Stomach (tissue), 9 donors: ENCODE data around the gene INPP5A. TPM values are rescaled to one million over a fixed set of nuclear protein-coding genes. Genes with fewer than 3 reads are reported as not detected.

Source experiments
- DNase-seq, 2 donors: peaks; one replicate each; pipeline versions ENCODE4 v3.0.0 to v3.0.0-alpha.2; 2013 to 2019
- H3K27ac ChIP-seq, 5 donors: fragments of 200-600 bp in 4 of 5; sonication (generic) in 4 of 5; one replicate each; pipeline ENCODE4 v1.5.1; 2013 to 2019; ENCODE audit warnings: mild to moderate bottlenecking in 1 of 5, moderate library complexity in 1 of 5
- H3K27me3 ChIP-seq, 3 donors: fragments of 200-600 bp; sonication (generic); one replicate each; pipeline ENCODE4 v1.5.1; 2017 to 2019; ENCODE audit warnings: mixed run types in 1 of 3
- H3K36me3 ChIP-seq, 4 donors: fragments of 200-600 bp; sonication (generic); 1 replicate in 3 of 4; 2 replicates in 1 of 4; pipeline ENCODE4 v1.5.1; 2016 to 2019
- H3K4me1 ChIP-seq, 4 donors: fragments of 200-600 bp; sonication (generic); one replicate each; pipeline ENCODE4 v1.5.1; 2016 to 2019
- H3K4me3 ChIP-seq, 4 donors: fragments of 200-600 bp; sonication (generic) in 3 of 4; one replicate each; pipeline ENCODE4 v1.5.1; 2016 to 2019; ENCODE audit warnings: mild to moderate bottlenecking in 1 of 4
- H3K9me3 ChIP-seq, 4 donors: fragments of 200-600 bp; sonication (generic); one replicate each; pipeline ENCODE4 v1.5.1; 2016 to 2019
- EP300 ChIP-seq: sonication (generic); formaldehyde crosslinking; IDR thresholded peaks from one replicate; pipeline ENCODE4 v1.6.1; 2017; ENCODE audit warnings: antibody characterized with exemption
- POLR2A ChIP-seq, 4 donors: fragments of 450-650 bp; IDR thresholded peaks; one replicate each; pipeline ENCODE4 v1.6.1; 2016; ENCODE audit warnings: antibody characterized with exemption in 4 of 4, control low read depth in 2 of 4, mild to moderate bottlenecking in 1 of 4, moderate library complexity in 1 of 4
- POLR2AphosphoS5 ChIP-seq, 3 donors: sonication (generic); formaldehyde crosslinking; IDR thresholded peaks; one replicate each; pipeline ENCODE4 v1.6.1; 2016; ENCODE audit warnings: antibody characterized with exemption in 3 of 3
- WGBS, 5 donors: extraction: QIAGEN DNeasy Blood & Tissue Kit in 3 of 5; methylation state at CpG; one replicate each; pipeline versions ENCODE4 v1.1.5 to v1.1.7; 2013 to 2018; 5-methylcytosine and 5-hydroxymethylcytosine counted together
- intact Hi-C: fragments of 100-400 bp; cut with DNase I; formaldehyde crosslinking; loops from one replicate; pipeline ENCODE4 v1.15.1; 2023; ENCODE audit warnings: low total_unique reads
- polyA plus RNA-seq, 3 donors: library from polyadenylated mRNA; stranded (reverse); fragments of 200-250 nt; gene quantifications; one replicate each; pipeline ENCODE4 v1.2.3, GENCODE V29; 2013
- total RNA-seq, 5 donors: library from RNA; depleted of rRNA; stranded (reverse); fragments of >200 nt; gene quantifications; one replicate each; pipeline versions ENCODE4 v1.1.0 to v1.2.3, GENCODE V29; 2014 to 2016
- TF ChIP-seq, protein P1 (sequence below), 7 experiments: fragments of 450-650 bp in 4 of 7; fragments of 200-600 bp in 3 of 7; sonication (generic) in 3 of 7; IDR thresholded peaks; one replicate each; pipeline ENCODE4 v1.5.1; 2016 to 2019; ENCODE audit warnings: antibody characterized with exemption in 7 of 7, control low read depth in 2 of 7, mild to moderate bottlenecking in 1 of 7
- donor health status: healthy with polysubstance abuse.
- donor health status: Bipolar disorder and iron deficiency.
- donor health status: healthy.

INPP5A gene
- total and polyA plus RNA-seq, 8 donors, result 17.2 to 72.3 (median 31.0) TPM

GRCh38 chr10:132722394-132723329 is 185.1 kb downstream of the INPP5A start:
- TF ChIP-seq POLR2AphosphoS5 (IDR thresholded peaks at IDR 0.05), result no peak
- no peak for TF ChIP-seq EP300
- TF ChIP-seq, protein P1, sequence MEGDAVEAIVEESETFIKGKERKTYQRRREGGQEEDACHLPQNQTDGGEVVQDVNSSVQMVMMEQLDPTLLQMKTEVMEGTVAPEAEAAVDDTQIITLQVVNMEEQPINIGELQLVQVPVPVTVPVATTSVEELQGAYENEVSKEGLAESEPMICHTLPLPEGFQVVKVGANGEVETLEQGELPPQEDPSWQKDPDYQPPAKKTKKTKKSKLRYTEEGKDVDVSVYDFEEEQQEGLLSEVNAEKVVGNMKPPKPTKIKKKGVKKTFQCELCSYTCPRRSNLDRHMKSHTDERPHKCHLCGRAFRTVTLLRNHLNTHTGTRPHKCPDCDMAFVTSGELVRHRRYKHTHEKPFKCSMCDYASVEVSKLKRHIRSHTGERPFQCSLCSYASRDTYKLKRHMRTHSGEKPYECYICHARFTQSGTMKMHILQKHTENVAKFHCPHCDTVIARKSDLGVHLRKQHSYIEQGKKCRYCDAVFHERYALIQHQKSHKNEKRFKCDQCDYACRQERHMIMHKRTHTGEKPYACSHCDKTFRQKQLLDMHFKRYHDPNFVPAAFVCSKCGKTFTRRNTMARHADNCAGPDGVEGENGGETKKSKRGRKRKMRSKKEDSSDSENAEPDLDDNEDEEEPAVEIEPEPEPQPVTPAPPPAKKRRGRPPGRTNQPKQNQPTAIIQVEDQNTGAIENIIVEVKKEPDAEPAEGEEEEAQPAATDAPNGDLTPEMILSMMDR (IDR thresholded peaks at IDR 0.05), result no peak
- TF ChIP-seq POLR2A (IDR thresholded peaks at IDR 0.05), result no peak
- no peaks in the 10 kb centered on the region for H3K4me1 ChIP-seq
- WGBS, 5 donors, result 76 to 88% (median 87%) methylated on average over 48 of the region's 48 CpGs
- H3K9me3 ChIP-seq, result no peaks in the 10 kb centered on the region
- H3K27ac ChIP-seq, result no peak overlapping the region
- DNase-seq, result no peak
- peaks cover 0 to 44% (median 36%) of the 10 kb centered on the region in 4 donors for H3K36me3 ChIP-seq
- H3K4me3 ChIP-seq, result no peak overlapping the region
- intact Hi-C loops, result no loop called here
- no peaks in the 10 kb centered on the region for H3K27me3 ChIP-seq

DNA sequence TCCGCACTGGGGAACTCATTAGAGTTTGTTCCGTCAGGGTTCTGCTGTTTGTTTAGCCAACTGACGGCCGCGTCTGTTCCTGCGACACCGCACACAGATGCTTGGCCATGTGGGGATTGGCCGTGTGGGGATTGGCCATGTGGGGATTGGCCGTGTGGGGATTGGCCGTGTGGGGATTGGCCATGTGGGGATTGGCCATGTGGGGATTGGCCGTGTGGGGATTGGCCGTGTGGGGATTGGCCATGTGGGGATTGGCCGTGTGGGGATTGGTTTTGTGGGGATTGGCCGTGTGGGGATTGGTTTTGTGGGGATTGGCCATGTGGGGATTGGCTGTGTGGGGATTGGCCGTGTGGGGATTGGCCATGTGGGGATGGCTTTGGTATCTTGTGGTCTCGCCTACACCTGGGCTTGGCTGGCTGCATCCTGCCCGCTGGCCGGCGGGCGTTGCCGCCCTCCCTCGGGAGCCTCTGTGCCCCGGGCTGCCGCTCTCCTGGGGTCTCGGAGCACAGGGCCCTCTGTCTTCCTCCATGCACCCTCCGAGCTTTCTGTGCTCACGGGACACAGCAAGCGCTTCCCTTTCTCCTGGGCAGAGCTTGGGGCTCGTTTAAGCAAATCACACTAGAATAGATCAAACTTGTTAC is 185.9 kb downstream of the INPP5A start:
- Histone ChIP-seq H3K36me3 (peaks cover 0 to 52% (median 44%) of the 10 kb centered on the region in 4 donors), H3K4me1 (no peaks in the 10 kb centered on the region), H3K4me3 (no peak overlapping the region), H3K27me3 (no peaks in the 10 kb centered on the region), H3K9me3 (no peaks in the 10 kb centered on the region), H3K27ac (no peak overlapping the region)
- intact Hi-C loops, result no loop called here
- TF ChIP-seq POLR2A (IDR thresholded peaks at IDR 0.05) (no peak), POLR2AphosphoS5 (IDR thresholded peaks at IDR 0.05) (no peak), EP300 (no peak)
- TF ChIP-seq, protein P1 (IDR thresholded peaks at IDR 0.05), result no peak
- WGBS, 5 donors, result 86 to 94% (median 90%) methylated on average over 24 to 29 of the region's 29 CpGs
- no peak for DNase-seq

- DNase-seq, result no peak
- H3K27me3 ChIP-seq, result no peaks in the 10 kb centered on the region
- no peak for TF ChIP-seq EP300
- TF ChIP-seq, protein P1 (IDR thresholded peaks at IDR 0.05), result no peak
- TF ChIP-seq POLR2AphosphoS5 (IDR thresholded peaks at IDR 0.05), result no peak
- no peak for TF ChIP-seq POLR2A (IDR thresholded peaks at IDR 0.05)
- H3K9me3 ChIP-seq, result no peaks in the 10 kb centered on the region
- 85 to 94% (median 91%) methylated on average over 5 to 9 of the region's 9 CpGs for WGBS, 5 donors
- H3K27ac ChIP-seq, result no peak overlapping the region
- H3K36me3 ChIP-seq, result peaks cover 0 to 62% (median 53%) of the 10 kb centered on the region in 4 donors
- H3K4me1 ChIP-seq, result no peaks in the 10 kb centered on the region
- no peak overlapping the region for H3K4me3 ChIP-seq
- intact Hi-C loops, result no loop called here
These were observed 186.9 kb downstream of the INPP5A start for GRCh38 chr10:132724446-132724845.

GRCh38 chr10:132725202-132725601 is 187.6 kb downstream of the INPP5A start:
- no peaks in the 10 kb centered on the region for H3K4me1 ChIP-seq
- H3K9me3 ChIP-seq, result no peaks in the 10 kb centered on the region
- no peak for DNase-seq
- no peak overlapping the region for H3K4me3 ChIP-seq
- WGBS, 5 donors, result 94 to 98% (median 95%) methylated on average over 16 of the region's 16 CpGs
- no peak for TF ChIP-seq EP300
- TF ChIP-seq POLR2A (IDR thresholded peaks at IDR 0.05), result no peak
- H3K27ac ChIP-seq, result no peak overlapping the region
- intact Hi-C loops, result no loop called here
- H3K27me3 ChIP-seq, result no peaks in the 10 kb centered on the region
- peaks cover 0 to 70% (median 60%) of the 10 kb centered on the region in 4 donors for H3K36me3 ChIP-seq
